ENCODE data around the gene EPB41L4A. TPM values are rescaled to one million over a fixed set of nuclear protein-coding genes. Genes with fewer than 3 reads are reported as not detected.
"Not testable (repeated sequence)": the region's sequence is repeated elsewhere in the genome, so short reads cannot be mapped to it uniquely, and the experiment has no call there.

Gene EPB41L4A
- polyA plus RNA-seq, 1 donor (not counting 4 experiments of a cell fraction or from before 2014, with no cell fraction given): 3.5 TPM

GRCh38 chr5:112227911-112228631, 191.0 kb downstream of the EPB41L4A start:
- H3K27ac ChIP-seq (ENCODE audit: control insufficient read depth, insufficient read depth, low read length): no peak overlapping the region
- peaks cover 37% of the 10 kb centered on the region for H3K4me1 ChIP-seq (ENCODE audit: control insufficient read depth, extremely low read depth, insufficient read depth, low read length)
- H4K20me1 ChIP-seq (ENCODE audit: control insufficient read depth, extremely low read depth, insufficient read depth, low read length): no peaks in the 10 kb centered on the region
- no peaks in the 10 kb centered on the region for H3K36me3 ChIP-seq (ENCODE audit: control insufficient read depth in 2 of 2, extremely low read depth in 1 of 2, insufficient read depth in 2 of 2, low read length in 2 of 2)
- H3K79me2 ChIP-seq (ENCODE audit: control insufficient read depth, insufficient read depth, low read length): no peaks in the 10 kb centered on the region
- no peak overlapping the region for H2AFZ ChIP-seq (ENCODE audit: control insufficient read depth, low read length)
- no peaks in the 10 kb centered on the region for H3K9me1 ChIP-seq (ENCODE audit: control insufficient read depth, extremely low read depth, insufficient read depth, low read length)
- FAIRE-seq (no peak), DNase-seq (ENCODE audit: low read depth, low spot score) (no peak)
- H3K4me2 ChIP-seq (ENCODE audit: control insufficient read depth, extremely low read depth, insufficient read depth, low read depth, low read length): peak overlapping the region; percentile 11
- H3K9me3 ChIP-seq (ENCODE audit: control insufficient read depth, low read depth, low read length): no peaks in the 10 kb centered on the region
- H3K27me3 ChIP-seq (ENCODE audit: control insufficient read depth, extremely low read depth, insufficient read depth, low read length): no peaks in the 10 kb centered on the region
- TF ChIP-seq CTCF (optimal IDR thresholded peaks at IDR 0.05 in 1 of 3, IDR thresholded peaks at IDR 0.05 in 1 of 3, conservative IDR thresholded peaks at IDR 0.05 in 1 of 3; ENCODE audit: extremely low read depth in 1 of 3, insufficient read depth in 2 of 3, low read length in 3 of 3) (no peak), EZH2 (IDR thresholded peaks at IDR 0.05; ENCODE audit: low read length) (no peak)
- H3K9ac ChIP-seq (ENCODE audit: control insufficient read depth, extremely low read depth, insufficient read depth, low read length): no peak overlapping the region
- dilution Hi-C loops (cut with MboI; ENCODE audit: extremely low pct_ligation_motif_present, low sequenced_read_pairs): no loop called here
- no peak overlapping the region for H3K4me3 ChIP-seq (ENCODE audit: control insufficient read depth in 2 of 3, extremely low read depth in 1 of 3, insufficient read depth in 2 of 3, low read depth in 1 of 3, low read length in 3 of 3)

- Histone ChIP-seq H2AFZ (ENCODE audit: control insufficient read depth, low read length) (no peak overlapping the region), H3K4me2 (ENCODE audit: control insufficient read depth, extremely low read depth, insufficient read depth, low read depth, low read length) (no peak overlapping the region), H3K27me3 (ENCODE audit: control insufficient read depth, extremely low read depth, insufficient read depth, low read length) (no peaks in the 10 kb centered on the region), H3K9me1 (ENCODE audit: control insufficient read depth, extremely low read depth, insufficient read depth, low read length) (no peaks in the 10 kb centered on the region), H4K20me1 (ENCODE audit: control insufficient read depth, extremely low read depth, insufficient read depth, low read length) (no peaks in the 10 kb centered on the region), H3K4me3 (ENCODE audit: control insufficient read depth in 2 of 3, extremely low read depth in 1 of 3, insufficient read depth in 2 of 3, low read depth in 1 of 3, low read length in 3 of 3) (no peak overlapping the region), H3K27ac (ENCODE audit: control insufficient read depth, insufficient read depth, low read length) (no peak overlapping the region), H3K36me3 (ENCODE audit: control insufficient read depth in 2 of 2, extremely low read depth in 1 of 2, insufficient read depth in 2 of 2, low read length in 2 of 2) (no peaks in the 10 kb centered on the region), H3K4me1 (ENCODE audit: control insufficient read depth, extremely low read depth, insufficient read depth, low read length) (peaks cover 28% of the 10 kb centered on the region), H3K9me3 (ENCODE audit: control insufficient read depth, low read depth, low read length) (no peaks in the 10 kb centered on the region), H3K79me2 (ENCODE audit: control insufficient read depth, insufficient read depth, low read length) (no peaks in the 10 kb centered on the region), H3K9ac (ENCODE audit: control insufficient read depth, extremely low read depth, insufficient read depth, low read length) (no peak overlapping the region)
- DNase-seq (ENCODE audit: low read depth, low spot score) (no peak), FAIRE-seq (no peak)
- TF ChIP-seq EZH2 (IDR thresholded peaks at IDR 0.05; ENCODE audit: low read length) (no peak), CTCF (optimal IDR thresholded peaks at IDR 0.05 in 1 of 3, IDR thresholded peaks at IDR 0.05 in 1 of 3, conservative IDR thresholded peaks at IDR 0.05 in 1 of 3; ENCODE audit: extremely low read depth in 1 of 3, insufficient read depth in 2 of 3, low read length in 3 of 3) (no peak)
- dilution Hi-C loops (cut with MboI; ENCODE audit: extremely low pct_ligation_motif_present, low sequenced_read_pairs): no loop called here
Observed at GRCh38 chr5:112226215-112226614, 192.9 kb downstream of the EPB41L4A start.

- not testable (repeated sequence) for H3K79me2 ChIP-seq (ENCODE audit: control insufficient read depth, insufficient read depth, low read length); H2AFZ ChIP-seq (ENCODE audit: control insufficient read depth, low read length); DNase-seq (ENCODE audit: low read depth, low spot score); H3K4me2 ChIP-seq (ENCODE audit: control insufficient read depth, extremely low read depth, insufficient read depth, low read depth, low read length); FAIRE-seq; H3K27me3 ChIP-seq (ENCODE audit: control insufficient read depth, extremely low read depth, insufficient read depth, low read length); H3K27ac ChIP-seq (ENCODE audit: control insufficient read depth, insufficient read depth, low read length); H3K4me3 ChIP-seq (ENCODE audit: control insufficient read depth in 2 of 3, extremely low read depth in 1 of 3, insufficient read depth in 2 of 3, low read depth in 1 of 3, low read length in 3 of 3); H3K9me3 ChIP-seq (ENCODE audit: control insufficient read depth, low read depth, low read length); H3K36me3 ChIP-seq (ENCODE audit: control insufficient read depth in 2 of 2, extremely low read depth in 1 of 2, insufficient read depth in 2 of 2, low read length in 2 of 2); H3K9me1 ChIP-seq (ENCODE audit: control insufficient read depth, extremely low read depth, insufficient read depth, low read length); H4K20me1 ChIP-seq (ENCODE audit: control insufficient read depth, extremely low read depth, insufficient read depth, low read length); H3K9ac ChIP-seq (ENCODE audit: control insufficient read depth, extremely low read depth, insufficient read depth, low read length)
- dilution Hi-C loops (cut with MboI; ENCODE audit: extremely low pct_ligation_motif_present, low sequenced_read_pairs): loop anchor here (25.0 kb wide), 1 partner anchor 189 kb away; the partner anchor contains the start of gene EPB41L4A
- peaks cover 10% of the 10 kb centered on the region for H3K4me1 ChIP-seq (ENCODE audit: control insufficient read depth, extremely low read depth, insufficient read depth, low read length)
Observed at GRCh38 chr5:112222997-112223396, 196.1 kb downstream of the EPB41L4A start.

Data from keratinocyte (primary cell).